Measurements from ENCODE around the gene MAN1A1.

DNA sequence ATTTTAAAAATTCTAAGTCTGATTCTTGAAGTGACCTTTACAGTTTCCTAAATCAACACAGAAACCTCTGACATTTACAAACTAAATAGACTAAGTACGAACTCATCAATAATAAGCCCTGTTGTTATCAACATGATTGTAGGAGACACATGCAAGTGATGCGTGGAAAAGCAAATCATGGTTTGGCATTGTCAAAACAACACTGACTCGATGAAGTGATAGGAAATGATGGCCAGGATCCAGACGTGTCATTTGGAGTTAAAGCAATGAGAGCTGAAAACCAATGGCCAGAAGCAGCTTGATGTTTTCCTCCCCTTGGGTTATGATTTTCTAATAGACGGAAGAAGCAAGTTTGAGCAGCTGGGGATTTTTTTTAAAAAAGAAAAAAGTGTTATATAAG is 153.7 kb downstream of the MAN1A1 start:
- TF ChIP-seq CTCF (conservative IDR thresholded peaks at IDR 0.05 in 1 of 2, IDR thresholded peaks at IDR 0.05 in 1 of 2; ENCODE audit: extremely low read depth in 1 of 2, insufficient read depth in 1 of 2, low read depth in 1 of 2, low read length in 2 of 2) (no peak), EZH2 (IDR thresholded peaks at IDR 0.05; ENCODE audit: borderline replicate concordance, low read length) (no peak)

All from mammary epithelial cell (primary cell).